ENCODE measurements around the gene NFASC.

NFASC gene

DNA sequence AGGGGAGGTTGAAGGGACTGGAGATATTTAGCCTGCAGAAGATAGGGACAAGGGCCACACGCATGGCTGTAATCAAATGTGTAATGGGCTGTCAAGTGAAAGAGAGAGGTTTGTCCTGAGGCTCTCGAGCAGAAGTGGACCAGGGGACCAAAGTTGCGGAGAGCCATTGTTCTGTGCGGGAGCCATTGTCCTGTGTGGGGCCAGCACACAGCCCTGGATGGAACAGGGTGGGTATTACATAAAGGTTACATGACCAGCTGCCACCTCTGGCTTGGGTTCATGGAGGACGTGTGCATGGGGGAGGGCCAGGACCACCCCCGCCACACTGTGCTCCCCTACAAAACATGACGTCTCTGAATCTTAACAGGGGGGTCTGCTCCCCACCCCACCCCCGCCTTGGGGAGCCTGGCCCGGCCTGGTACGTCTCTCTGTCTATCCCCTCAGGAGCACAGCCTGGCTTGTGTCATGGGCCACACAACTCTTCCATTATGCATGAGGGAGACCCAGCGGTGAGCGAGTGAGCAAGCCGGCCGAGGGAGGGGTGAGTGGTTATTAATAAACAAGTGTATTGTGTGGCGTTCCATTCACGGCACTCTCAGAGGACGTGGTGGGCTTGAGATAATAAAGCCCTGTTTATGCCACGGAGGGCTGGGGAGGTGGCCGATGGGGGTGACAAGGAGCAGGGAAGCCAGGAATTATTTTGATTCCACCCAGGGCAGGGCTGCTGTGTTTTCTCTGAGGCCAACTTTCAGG is at the start of gene NFASC:
Gene NFASC, plus strand, starts transcription at position 703 of the 753 bp plus-strand sequence. CDS start 73,454 bp downstream, outside the sequence.
- Histone ChIP-seq H3K4me2 (ENCODE audit: low read depth, low read length) (no peak within 1 kb of the TSS), H3K79me2 (ENCODE audit: low read length) (no peaks in the 10 kb centered on the region), H3F3A (ENCODE audit: insufficient read depth, low read length) (no peaks in the 10 kb centered on the region), H4K20me1 (ENCODE audit: insufficient read depth, low read length) (no peaks in the 10 kb centered on the region), H3K9me3 (replicated peaks; ENCODE audit: insufficient read depth, low read length) (no peaks in the 10 kb centered on the region), H3K9ac (ENCODE audit: low read length) (no peak within 1 kb of the TSS), H3K27ac (ENCODE audit: low read length) (no peak within 1 kb of the TSS), H3K36me3 (replicated peaks; ENCODE audit: insufficient read depth, low read length) (no peaks in the 10 kb centered on the region), H3K9me2 (replicated peaks; ENCODE audit: insufficient read depth, low read length) (no peaks in the 10 kb centered on the region), H3K27me3 (replicated peaks; ENCODE audit: insufficient read depth, low read length) (no peaks in the 10 kb centered on the region), H3K4me1 (ENCODE audit: low read length) (no peaks in the 10 kb centered on the region), H2AFZ (ENCODE audit: low read length) (no peak within 1 kb of the TSS), H3K4me3 (ENCODE audit: low read length) (no peak within 1 kb of the TSS)
- no peak for TF ChIP-seq EZH2 (optimal IDR thresholded peaks at IDR 0.05; ENCODE audit: low read depth, low read length)
- TF ChIP-seq EZH2phosphoT487 (IDR thresholded peaks at IDR 0.05; ENCODE audit: low read length) = no peak
- TF ChIP-seq, protein P1, sequence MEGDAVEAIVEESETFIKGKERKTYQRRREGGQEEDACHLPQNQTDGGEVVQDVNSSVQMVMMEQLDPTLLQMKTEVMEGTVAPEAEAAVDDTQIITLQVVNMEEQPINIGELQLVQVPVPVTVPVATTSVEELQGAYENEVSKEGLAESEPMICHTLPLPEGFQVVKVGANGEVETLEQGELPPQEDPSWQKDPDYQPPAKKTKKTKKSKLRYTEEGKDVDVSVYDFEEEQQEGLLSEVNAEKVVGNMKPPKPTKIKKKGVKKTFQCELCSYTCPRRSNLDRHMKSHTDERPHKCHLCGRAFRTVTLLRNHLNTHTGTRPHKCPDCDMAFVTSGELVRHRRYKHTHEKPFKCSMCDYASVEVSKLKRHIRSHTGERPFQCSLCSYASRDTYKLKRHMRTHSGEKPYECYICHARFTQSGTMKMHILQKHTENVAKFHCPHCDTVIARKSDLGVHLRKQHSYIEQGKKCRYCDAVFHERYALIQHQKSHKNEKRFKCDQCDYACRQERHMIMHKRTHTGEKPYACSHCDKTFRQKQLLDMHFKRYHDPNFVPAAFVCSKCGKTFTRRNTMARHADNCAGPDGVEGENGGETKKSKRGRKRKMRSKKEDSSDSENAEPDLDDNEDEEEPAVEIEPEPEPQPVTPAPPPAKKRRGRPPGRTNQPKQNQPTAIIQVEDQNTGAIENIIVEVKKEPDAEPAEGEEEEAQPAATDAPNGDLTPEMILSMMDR (IDR thresholded peaks at IDR 0.05; ENCODE audit: low read length) = no peak
- DNase-seq = no peak

DNA sequence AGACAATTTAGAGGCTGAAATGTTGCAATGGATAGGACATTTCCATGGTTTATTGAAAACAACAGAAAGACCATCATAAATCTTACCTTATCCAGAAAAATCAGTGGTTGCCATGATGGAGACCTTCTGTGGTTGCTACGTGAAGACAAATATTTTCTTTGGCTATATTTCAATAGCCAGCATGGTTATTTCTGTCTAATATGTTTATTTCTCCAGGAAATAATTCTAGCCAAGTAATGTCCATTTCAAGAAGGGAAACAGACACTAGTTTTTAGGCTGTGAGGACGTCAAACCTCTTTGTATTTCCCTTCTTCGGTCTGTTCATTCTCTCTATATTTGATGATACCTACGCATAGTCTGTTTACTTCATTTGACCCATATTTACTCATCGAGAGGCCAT is 49.2 kb upstream of the NFASC start:
- Histone ChIP-seq H3K27ac (ENCODE audit: low read length) (no peak overlapping the region), H3K79me2 (ENCODE audit: low read length) (no peaks in the 10 kb centered on the region), H3K4me1 (ENCODE audit: low read length) (no peaks in the 10 kb centered on the region), H3K36me3 (replicated peaks; ENCODE audit: insufficient read depth, low read length) (no peaks in the 10 kb centered on the region), H3K9me3 (replicated peaks; ENCODE audit: insufficient read depth, low read length) (no peaks in the 10 kb centered on the region), H3K9ac (ENCODE audit: low read length) (no peak overlapping the region), H3K9me2 (replicated peaks; ENCODE audit: insufficient read depth, low read length) (no peaks in the 10 kb centered on the region), H3K4me3 (ENCODE audit: low read length) (no peak overlapping the region), H3K27me3 (replicated peaks; ENCODE audit: insufficient read depth, low read length) (no peaks in the 10 kb centered on the region), H4K20me1 (ENCODE audit: insufficient read depth, low read length) (no peaks in the 10 kb centered on the region), H3K4me2 (ENCODE audit: low read depth, low read length) (no peak overlapping the region), H2AFZ (ENCODE audit: low read length) (no peak overlapping the region), H3F3A (ENCODE audit: insufficient read depth, low read length) (no peaks in the 10 kb centered on the region)
- no peak for DNase-seq
- TF ChIP-seq EZH2phosphoT487 (IDR thresholded peaks at IDR 0.05; ENCODE audit: low read length) (no peak), EZH2 (optimal IDR thresholded peaks at IDR 0.05; ENCODE audit: low read depth, low read length) (no peak)
- TF ChIP-seq, protein P1 (IDR thresholded peaks at IDR 0.05; ENCODE audit: low read length) = no peak

DNA sequence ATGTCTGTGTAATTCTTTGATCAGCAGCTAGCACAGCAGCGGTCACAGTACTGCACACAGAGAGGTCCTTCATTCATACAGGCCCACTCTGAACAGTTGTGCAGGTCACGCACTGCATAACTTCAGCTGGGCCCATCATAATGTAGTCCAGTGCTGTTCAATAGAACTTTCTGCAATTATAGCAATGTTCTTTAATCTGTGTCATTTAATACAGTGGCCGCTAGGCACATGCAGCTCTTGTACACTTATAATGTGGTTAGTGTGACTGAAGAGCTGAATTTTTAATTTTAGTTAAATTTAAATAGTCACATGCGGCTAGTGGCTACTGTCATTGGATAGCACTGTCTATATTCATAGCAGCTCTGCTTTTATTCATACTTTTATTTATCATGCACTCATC is 48.7 kb upstream of the NFASC start:
- no peak overlapping the region for H3K27ac ChIP-seq (ENCODE audit: low read length)
- H3K4me2 ChIP-seq (ENCODE audit: low read depth, low read length) = no peak overlapping the region
- no peaks in the 10 kb centered on the region for H3K79me2 ChIP-seq (ENCODE audit: low read length)

More for the DNA sequence above, 48.7 kb upstream of the NFASC start:
- H3K9me2 ChIP-seq (replicated peaks; ENCODE audit: insufficient read depth, low read length) = no peaks in the 10 kb centered on the region
- no peaks in the 10 kb centered on the region for H3K4me1 ChIP-seq (ENCODE audit: low read length)
- no peaks in the 10 kb centered on the region for H3K9me3 ChIP-seq (replicated peaks; ENCODE audit: insufficient read depth, low read length)
- H3K36me3 ChIP-seq (replicated peaks; ENCODE audit: insufficient read depth, low read length) = no peaks in the 10 kb centered on the region
- no peak overlapping the region for H2AFZ ChIP-seq (ENCODE audit: low read length)
- H3K9ac ChIP-seq (ENCODE audit: low read length) = no peak overlapping the region
- DNase-seq = no peak
- H3K27me3 ChIP-seq (replicated peaks; ENCODE audit: insufficient read depth, low read length) = no peaks in the 10 kb centered on the region
- TF ChIP-seq, protein P1 (IDR thresholded peaks at IDR 0.05; ENCODE audit: low read length) = no peak
- TF ChIP-seq EZH2 (optimal IDR thresholded peaks at IDR 0.05; ENCODE audit: low read depth, low read length) = no peak
- no peaks in the 10 kb centered on the region for H4K20me1 ChIP-seq (ENCODE audit: insufficient read depth, low read length)
- H3K4me3 ChIP-seq (ENCODE audit: low read length) = no peak overlapping the region
- H3F3A ChIP-seq (ENCODE audit: insufficient read depth, low read length) = no peaks in the 10 kb centered on the region

Measured in MM.1S (cell line).